ENCODE results near the gene NUCB1. TPM values are rescaled to one million over a fixed set of nuclear protein-coding genes. Genes with fewer than 3 reads are reported as not detected.

NUCB1 gene
- total and polyA plus RNA-seq, 9 of the 15 experiments (the other 6 are each of a cell fraction or from before 2014, with no cell fraction given), result 3.1 to 153 (median 71.7) TPM

DNA sequence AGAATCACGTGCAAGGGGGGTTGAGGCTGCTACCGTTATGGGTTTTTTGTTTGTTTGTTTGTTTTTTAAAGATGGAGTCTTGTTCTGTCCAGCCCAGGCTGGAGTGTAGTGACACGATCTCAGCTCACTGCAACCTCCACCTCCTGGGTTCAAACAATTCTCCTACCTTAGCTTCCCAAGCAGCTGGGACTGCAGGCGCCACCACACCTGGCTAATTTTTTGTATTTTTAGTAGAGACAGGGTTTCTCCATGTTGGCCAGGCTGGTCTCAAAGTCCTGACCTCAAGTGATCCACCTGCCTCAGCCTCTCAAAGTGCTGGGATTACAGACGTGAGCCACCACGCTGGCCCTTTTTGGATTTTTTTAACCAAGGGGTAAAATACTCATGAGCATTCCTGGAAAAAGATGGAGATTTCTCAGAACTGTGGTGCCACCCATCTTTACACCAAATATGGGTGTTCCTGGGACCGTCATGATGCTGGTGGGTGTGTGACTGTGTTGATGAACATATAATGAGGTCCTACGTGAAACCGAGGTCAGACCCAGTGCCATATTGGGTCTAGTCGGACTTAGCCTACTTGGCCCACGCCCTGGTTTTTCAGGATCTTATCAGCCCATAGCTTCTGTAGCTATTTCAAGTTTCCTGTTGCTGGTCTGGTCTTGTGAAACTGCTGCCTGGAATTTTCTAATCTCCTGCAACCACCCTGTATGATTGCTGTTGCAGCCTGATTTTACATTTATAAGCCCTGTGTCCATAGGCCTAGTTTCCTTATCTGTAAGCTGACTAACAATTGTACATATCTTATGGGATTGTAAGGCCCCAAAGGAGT is 21.7 kb upstream of the NUCB1 start (continued):
- TF ChIP-seq IRF9 (tag; IDR thresholded peaks at IDR 0.05) (peak; percentile 67), CEBPG (CRISPR knock-in tag; IDR thresholded peaks at IDR 0.05) (peak; percentile 89), CEBPG (tag; conservative IDR thresholded peaks at IDR 0.05 in 1 of 2, IDR thresholded peaks at IDR 0.05 in 1 of 2) (peak; percentile 93 to 96), CXXC5 (CRISPR knock-in tag; IDR thresholded peaks at IDR 0.05) (peak; percentile 89), NEUROD1 (IDR thresholded peaks at IDR 0.05; ENCODE audit: borderline replicate concordance, low read depth, low read length, partially characterized antibody) (peak; percentile 84), CTCFL (IDR thresholded peaks at IDR 0.05; ENCODE audit: borderline replicate concordance, insufficient read depth, low read depth, low read length, poor library complexity, severe bottlenecking) (no peak), FOXK2 (conservative IDR thresholded peaks at IDR 0.05 in 1 of 2, IDR thresholded peaks at IDR 0.05 in 1 of 2; ENCODE audit: low read depth in 2 of 2) (peak; percentile 92 to 94; a peak in 3 of 4 replicates), HLTF (IDR thresholded peaks at IDR 0.05) (peak; percentile 79; the same call in 1 of the 2 replicates), ZNF76 (CRISPR knock-in tag; IDR thresholded peaks at IDR 0.05; ENCODE audit: borderline replicate concordance) (peak; percentile 57; the same call in 1 of the 2 replicates), CBX3 (IDR thresholded peaks at IDR 0.05; ENCODE audit: borderline replicate concordance in 1 of 2, low read length in 2 of 2) (peak in 1 of 2 experiments; percentile 73; a peak in 1 of 3 replicates), ETV5 (CRISPR knock-in tag; IDR thresholded peaks at IDR 0.05; ENCODE audit: low read depth) (peak; percentile 96), TAL1 (IDR thresholded peaks at IDR 0.05) (peak; percentile 98), ARNT (IDR thresholded peaks at IDR 0.05) (peak; percentile 95 to 98), ZNF586 (CRISPR knock-in tag; conservative IDR thresholded peaks at IDR 0.05) (0 out of 2 replicates have a peak, but pooled peaks have one; percentile 21), CCNT2 (IDR thresholded peaks at IDR 0.05; ENCODE audit: borderline replicate concordance, extremely low read depth, insufficient read length, low read depth, low read length) (peak; percentile 94), RFX5 (IDR thresholded peaks at IDR 0.05; ENCODE audit: low read depth, low read length) (peak; percentile 46; the same call in 1 of the 2 replicates), COPS2 (conservative IDR thresholded peaks at IDR 0.05) (no peak)
- TF ChIP-seq, protein P1, sequence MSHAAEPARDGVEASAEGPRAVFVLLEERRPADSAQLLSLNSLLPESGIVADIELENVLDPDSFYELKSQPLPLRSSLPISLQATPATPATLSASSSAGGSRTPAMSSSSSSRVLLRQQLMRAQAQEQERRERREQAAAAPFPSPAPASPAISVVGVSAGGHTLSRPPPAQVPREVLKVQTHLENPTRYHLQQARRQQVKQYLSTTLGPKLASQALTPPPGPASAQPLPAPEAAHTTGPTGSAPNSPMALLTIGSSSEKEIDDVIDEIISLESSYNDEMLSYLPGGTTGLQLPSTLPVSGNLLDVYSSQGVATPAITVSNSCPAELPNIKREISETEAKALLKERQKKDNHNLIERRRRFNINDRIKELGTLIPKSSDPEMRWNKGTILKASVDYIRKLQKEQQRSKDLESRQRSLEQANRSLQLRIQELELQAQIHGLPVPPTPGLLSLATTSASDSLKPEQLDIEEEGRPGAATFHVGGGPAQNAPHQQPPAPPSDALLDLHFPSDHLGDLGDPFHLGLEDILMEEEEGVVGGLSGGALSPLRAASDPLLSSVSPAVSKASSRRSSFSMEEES (CRISPR knock-in tag; IDR thresholded peaks at IDR 0.05), result peak; percentile 6; the same call in 1 of the 2 replicates
- TF ChIP-seq, protein P2, sequence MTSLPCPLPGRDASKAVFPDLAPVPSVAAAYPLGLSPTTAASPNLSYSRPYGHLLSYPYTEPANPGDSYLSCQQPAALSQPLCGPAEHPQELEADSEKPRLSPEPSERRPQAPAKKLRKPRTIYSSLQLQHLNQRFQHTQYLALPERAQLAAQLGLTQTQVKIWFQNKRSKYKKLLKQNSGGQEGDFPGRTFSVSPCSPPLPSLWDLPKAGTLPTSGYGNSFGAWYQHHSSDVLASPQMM (CRISPR knock-in tag; IDR thresholded peaks at IDR 0.05), result no peak
